Neural cell (in vitro differentiated cells): ENCODE data around the gene SDK1.

Source experiments
- TAF1 ChIP-seq: IDR thresholded peaks from 2 replicates; pipeline ENCODE4 v1.6.1; 2012; ENCODE audit warnings: low read depth
- TF ChIP-seq, protein P1 (sequence below): fragments of 450-650 bp; IDR thresholded peaks from 2 replicates; pipeline ENCODE4 v1.5.1; 2014; ENCODE audit warnings: antibody characterized with exemption, mild to moderate bottlenecking, moderate library complexity; ENCODE audit not compliant: poor library complexity, severe bottlenecking

- TF ChIP-seq, protein P1, sequence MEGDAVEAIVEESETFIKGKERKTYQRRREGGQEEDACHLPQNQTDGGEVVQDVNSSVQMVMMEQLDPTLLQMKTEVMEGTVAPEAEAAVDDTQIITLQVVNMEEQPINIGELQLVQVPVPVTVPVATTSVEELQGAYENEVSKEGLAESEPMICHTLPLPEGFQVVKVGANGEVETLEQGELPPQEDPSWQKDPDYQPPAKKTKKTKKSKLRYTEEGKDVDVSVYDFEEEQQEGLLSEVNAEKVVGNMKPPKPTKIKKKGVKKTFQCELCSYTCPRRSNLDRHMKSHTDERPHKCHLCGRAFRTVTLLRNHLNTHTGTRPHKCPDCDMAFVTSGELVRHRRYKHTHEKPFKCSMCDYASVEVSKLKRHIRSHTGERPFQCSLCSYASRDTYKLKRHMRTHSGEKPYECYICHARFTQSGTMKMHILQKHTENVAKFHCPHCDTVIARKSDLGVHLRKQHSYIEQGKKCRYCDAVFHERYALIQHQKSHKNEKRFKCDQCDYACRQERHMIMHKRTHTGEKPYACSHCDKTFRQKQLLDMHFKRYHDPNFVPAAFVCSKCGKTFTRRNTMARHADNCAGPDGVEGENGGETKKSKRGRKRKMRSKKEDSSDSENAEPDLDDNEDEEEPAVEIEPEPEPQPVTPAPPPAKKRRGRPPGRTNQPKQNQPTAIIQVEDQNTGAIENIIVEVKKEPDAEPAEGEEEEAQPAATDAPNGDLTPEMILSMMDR = no peak
- TF ChIP-seq TAF1 = no peak
These were observed 964.0 kb downstream of the SDK1 start for GRCh38 chr7:4265066-4265465.
